ENCODE data around the gene HLA-DOA. TPM values are rescaled to one million over a fixed set of nuclear protein-coding genes. Genes with fewer than 3 reads are reported as not detected.

HLA-DOA gene
- total RNA-seq, 1 donor from 2014 or later, result 1.6 TPM

DNA sequence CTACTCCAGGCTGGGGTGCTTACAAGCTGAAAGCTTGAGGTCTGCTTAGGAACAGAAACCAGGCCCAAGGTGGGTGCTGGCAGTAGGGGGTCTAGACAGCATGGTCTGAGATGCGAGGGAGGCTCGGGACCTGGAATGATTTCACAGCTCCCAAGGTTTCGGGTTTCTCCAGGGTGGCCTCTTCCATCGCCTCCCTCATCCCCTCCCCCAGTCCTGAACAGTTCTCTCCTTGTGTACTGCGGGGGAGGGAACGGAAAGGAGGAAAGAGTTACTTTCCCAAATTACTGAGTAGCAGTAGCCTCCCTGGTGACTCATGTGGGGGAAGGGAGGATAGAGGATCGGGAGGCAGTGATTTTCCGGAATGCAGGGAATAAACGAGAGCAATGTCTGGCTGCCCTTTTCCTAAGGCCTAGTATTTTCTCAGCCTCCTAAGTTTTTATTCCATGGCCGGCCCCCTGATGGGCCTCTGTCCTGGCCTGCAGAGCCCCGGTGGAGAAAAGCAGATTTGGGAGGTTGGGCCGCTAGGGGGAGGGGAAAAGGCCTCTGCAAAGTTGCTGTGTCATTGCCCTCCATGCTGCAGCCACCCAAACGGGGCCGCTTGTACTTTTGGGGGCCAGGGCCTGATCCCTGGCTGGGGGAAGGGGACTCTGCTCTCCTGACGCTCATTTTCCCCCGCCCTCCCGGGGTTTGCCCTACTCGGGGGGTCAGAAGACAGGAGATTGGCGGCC, 39.5 kb downstream of the HLA-DOA start:
- no peak for DNase-seq (ENCODE audit: low read depth)
- H3K4me3 ChIP-seq (ENCODE audit: low read depth, low read length), result peak overlapping the region; percentile 77
- TF ChIP-seq, protein P1, sequence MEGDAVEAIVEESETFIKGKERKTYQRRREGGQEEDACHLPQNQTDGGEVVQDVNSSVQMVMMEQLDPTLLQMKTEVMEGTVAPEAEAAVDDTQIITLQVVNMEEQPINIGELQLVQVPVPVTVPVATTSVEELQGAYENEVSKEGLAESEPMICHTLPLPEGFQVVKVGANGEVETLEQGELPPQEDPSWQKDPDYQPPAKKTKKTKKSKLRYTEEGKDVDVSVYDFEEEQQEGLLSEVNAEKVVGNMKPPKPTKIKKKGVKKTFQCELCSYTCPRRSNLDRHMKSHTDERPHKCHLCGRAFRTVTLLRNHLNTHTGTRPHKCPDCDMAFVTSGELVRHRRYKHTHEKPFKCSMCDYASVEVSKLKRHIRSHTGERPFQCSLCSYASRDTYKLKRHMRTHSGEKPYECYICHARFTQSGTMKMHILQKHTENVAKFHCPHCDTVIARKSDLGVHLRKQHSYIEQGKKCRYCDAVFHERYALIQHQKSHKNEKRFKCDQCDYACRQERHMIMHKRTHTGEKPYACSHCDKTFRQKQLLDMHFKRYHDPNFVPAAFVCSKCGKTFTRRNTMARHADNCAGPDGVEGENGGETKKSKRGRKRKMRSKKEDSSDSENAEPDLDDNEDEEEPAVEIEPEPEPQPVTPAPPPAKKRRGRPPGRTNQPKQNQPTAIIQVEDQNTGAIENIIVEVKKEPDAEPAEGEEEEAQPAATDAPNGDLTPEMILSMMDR (conservative IDR thresholded peaks at IDR 0.05; ENCODE audit: low read depth, low read length), result peak; percentile 25

DNA sequence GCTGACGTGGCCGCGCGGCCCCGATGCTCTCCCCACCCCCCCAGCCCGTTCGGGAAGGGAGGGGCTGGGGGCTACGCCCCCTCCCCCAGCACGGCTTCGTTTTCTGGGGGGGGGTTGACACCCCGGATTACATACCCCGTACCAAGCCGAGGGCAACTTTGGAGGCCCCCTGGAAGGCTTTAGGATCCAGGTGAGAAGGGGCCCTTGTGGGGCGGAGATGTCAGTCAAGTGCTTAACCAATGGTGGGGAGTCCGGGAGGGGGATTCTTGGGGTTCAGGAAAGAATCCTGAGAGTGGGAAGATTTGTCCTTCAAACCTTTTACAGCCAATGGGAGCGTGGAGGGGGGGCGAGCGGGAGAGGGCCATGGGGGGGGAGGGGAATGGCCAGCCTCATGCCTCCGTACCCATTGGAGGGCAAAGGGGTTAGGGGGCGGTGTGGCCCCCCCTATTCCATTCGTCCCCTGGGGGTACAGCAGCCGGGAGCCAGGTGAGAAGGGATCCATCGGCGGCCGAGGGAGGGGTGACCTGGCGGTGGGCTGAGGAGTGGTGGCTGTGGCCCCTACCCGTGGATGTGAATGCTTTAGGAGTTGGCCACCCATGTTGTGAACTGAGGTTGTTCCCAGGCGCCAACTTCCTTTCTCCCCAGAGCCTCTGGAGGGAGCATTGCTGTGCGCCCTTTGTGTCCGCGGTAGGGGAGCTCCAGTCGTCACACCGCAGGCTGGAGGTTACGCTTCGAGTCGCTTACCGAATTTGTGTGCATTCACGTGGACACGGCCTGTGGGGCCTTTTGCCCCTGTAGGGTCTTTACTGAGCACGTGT, 40.3 kb downstream of the HLA-DOA start:
- TF ChIP-seq, protein P1 (conservative IDR thresholded peaks at IDR 0.05; ENCODE audit: low read depth, low read length), result no peak
- H3K4me3 ChIP-seq (ENCODE audit: low read depth, low read length), result peak overlapping the region; percentile 77
- DNase-seq (ENCODE audit: low read depth), result no peak

DNA sequence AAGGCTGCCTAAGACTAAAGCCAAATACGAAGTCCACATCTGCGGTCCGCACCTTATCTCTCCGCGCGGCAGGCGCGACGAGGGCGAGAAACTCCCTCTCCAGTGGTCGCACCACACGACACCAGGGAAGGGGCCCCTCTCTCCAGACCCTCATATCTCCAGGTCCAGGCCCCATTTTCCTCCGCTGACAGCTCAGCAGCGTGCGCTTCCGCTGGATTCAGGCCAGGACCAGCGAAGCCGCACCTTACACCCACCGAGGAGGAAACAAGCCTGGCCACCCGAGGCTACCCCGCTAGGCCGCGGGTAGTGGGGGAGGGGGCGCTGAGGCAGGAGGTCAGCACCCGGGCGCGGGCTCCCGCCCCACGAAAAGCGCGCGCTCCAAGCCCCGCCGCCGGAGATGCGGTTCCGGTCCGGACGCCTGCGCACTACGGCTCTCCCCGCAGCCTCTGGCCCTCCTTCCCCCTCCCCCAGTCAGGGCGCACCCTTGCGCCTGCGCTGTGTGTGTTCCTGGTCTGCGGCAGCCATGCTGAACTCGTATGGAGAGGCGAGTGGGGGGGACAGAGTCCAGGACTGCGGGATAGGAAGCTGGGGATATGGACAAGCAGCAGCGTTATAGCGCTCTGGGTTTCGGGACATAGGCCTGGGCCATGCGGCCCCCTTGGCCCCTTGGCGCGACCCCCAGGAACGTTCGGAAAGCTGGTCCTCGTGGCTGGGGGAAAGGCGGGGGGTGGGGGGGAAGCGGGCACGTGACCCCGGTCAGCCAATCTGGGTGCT, 41.1 kb downstream of the HLA-DOA start, which contains the start of gene BRD2:
Gene BRD2, plus strand, starts transcription at position 502 of the 774 bp plus-strand sequence. CDS start 4,305 bp downstream, outside the sequence.
- peak within 1 kb of the TSS; percentile 77 for H3K4me3 ChIP-seq (ENCODE audit: low read depth, low read length)
- no peak for DNase-seq (ENCODE audit: low read depth)
- TF ChIP-seq, protein P1 (conservative IDR thresholded peaks at IDR 0.05; ENCODE audit: low read depth, low read length), result no peak

DNA sequence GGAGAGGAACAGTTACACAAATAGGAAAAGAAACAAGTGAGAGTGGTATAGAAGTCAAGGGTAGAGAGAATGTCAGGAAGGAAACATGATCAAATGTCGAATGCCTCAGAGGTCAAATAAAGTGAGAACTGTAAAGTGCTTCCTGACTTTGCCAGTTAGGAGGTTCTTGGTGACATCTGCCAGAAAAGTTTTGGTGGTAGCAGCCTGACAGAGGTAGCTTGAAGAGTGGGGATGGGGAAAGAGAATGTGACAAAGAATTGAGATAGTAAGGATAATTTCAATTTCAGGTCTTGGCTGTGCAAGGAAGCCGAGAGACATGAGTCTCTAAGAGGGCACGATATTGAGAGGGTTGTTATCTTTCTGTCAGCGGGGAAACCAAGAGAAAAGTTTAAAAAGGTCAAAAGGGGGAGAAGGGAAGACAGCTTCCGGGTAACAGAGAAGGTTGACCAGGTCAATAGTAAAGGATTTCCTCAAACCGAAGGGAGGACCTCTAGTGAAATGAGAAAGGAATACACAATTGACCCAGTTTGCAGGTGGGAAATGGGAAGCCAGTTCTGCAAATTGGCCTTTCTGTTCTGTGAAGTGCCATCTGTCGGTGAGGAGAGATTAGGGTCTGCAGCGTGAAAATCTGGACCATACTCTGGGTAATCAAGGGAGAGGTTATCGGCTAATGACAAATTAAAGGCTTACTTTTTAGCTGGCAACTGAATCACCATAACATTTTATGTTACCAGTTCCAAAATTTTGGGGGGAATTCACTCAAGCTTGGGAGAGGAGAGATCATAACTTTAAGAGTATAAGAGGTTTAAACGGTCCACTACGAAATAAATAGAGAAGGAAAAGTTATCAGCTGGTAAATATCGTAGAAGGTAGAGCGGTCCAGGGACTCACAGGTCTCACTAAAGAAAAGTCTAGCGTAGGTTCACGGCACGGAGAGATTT, 42.0 kb downstream of the HLA-DOA start:
- TF ChIP-seq, protein P1 (conservative IDR thresholded peaks at IDR 0.05; ENCODE audit: low read depth, low read length), result peak; percentile 65
- DNase-seq (ENCODE audit: low read depth), result no peak
- H3K4me3 ChIP-seq (ENCODE audit: low read depth, low read length), result peak overlapping the region; percentile 77

DNA sequence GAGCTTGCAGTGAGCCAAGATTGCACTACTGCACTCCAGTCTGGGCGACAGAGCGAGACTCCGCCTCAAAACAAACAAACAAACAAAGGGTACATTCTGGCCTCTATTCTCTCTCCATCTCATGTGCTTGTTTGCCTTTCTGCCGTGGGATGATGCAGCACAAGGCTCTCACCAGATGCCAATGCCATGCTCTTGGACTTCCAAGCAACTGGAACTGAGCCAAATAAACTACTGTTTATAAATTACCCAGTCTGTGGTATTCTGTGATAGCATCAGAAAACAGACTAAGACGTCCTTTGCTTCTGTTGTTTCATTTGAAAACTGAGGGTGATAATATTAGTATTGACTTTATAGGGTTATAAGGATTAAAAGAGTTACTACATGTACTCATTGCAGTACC, 44.6 kb downstream of the HLA-DOA start:
- TF ChIP-seq, protein P1 (conservative IDR thresholded peaks at IDR 0.05; ENCODE audit: low read depth, low read length), result no peak
- no peak overlapping the region for H3K4me3 ChIP-seq (ENCODE audit: low read depth, low read length)
- no peak for DNase-seq (ENCODE audit: low read depth)

DNA sequence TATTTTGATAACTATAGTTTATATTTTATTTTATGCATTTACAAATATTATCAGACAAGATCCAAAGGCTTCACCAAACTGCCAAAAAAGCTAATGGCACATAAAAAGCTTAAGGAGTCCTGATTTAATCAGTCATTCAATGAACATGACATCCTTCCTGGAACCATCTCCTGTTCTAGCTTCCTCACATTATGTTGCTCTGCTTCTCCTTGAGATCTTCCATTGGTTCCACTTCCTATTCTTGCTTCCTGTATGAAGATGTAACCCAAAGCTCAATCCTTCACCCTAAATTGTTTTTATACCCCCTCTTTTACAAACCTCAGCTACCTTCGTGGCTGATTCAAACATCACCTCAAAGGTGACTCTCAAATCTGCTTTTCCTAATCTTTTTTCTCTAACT, 45.5 kb downstream of the HLA-DOA start:
- DNase-seq (ENCODE audit: low read depth), result no peak
- no peak overlapping the region for H3K4me3 ChIP-seq (ENCODE audit: low read depth, low read length)
- TF ChIP-seq, protein P1 (conservative IDR thresholded peaks at IDR 0.05; ENCODE audit: low read depth, low read length), result no peak

All from epithelial cell of proximal tubule (primary cell).